ENCODE measurements around the gene TFF3.

GRCh38 chr21:42356650-42357049 lies 41.4 kb upstream of the TFF3 start:
- TF ChIP-seq POLR2A (IDR thresholded peaks at IDR 0.05), result no peak
- TF ChIP-seq CTCF (IDR thresholded peaks at IDR 0.05), result no peak
- no peak for TF ChIP-seq EP300 (IDR thresholded peaks at IDR 0.05)
- TF ChIP-seq POLR2AphosphoS5 (IDR thresholded peaks at IDR 0.05), result no peak
